Measurements from ENCODE around the gene MBD3L2B.

The MBD3L2B gene

GRCh38 chr19:6983448-6983847 is 37.8 kb downstream of the MBD3L2B start:
- no peak for TF ChIP-seq CTCF (IDR thresholded peaks at IDR 0.05; ENCODE audit: insufficient read depth, low read depth, low read length, missing control alignments)
- H3K4me3 ChIP-seq (ENCODE audit: low read depth, low read length) = no peak overlapping the region
- no peak for DNase-seq (ENCODE audit: low read depth)

DNA sequence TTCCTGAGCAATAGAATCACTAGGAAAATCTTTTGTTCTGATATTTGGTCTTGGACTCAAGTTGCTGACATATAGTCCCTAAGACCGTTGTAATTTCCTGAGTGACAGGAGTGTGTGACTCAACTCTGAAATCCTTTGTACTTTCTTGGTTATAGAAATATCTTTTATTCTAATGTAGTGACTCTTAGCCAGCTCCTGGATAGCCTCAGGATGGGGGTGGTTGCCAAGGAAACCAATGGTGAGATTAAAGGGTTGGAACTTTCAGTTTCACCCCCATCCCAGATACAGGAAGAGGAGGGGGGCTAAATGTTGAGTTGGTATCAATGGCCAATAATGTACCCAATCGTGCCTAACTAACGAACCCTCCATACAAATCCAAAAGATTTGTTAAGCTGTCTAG is 41.8 kb downstream of the MBD3L2B start:
- no peak overlapping the region for H3K4me3 ChIP-seq (ENCODE audit: low read depth, low read length)
- TF ChIP-seq CTCF (IDR thresholded peaks at IDR 0.05; ENCODE audit: insufficient read depth, low read depth, low read length, missing control alignments) = no peak

GRCh38 chr19:6976197-6976596 is 45.0 kb downstream of the MBD3L2B start:
- H3K4me3 ChIP-seq (ENCODE audit: low read depth, low read length) = no peak overlapping the region
- no peak for TF ChIP-seq CTCF (IDR thresholded peaks at IDR 0.05; ENCODE audit: insufficient read depth, low read depth, low read length, missing control alignments)
- DNase-seq (ENCODE audit: low read depth) = no peak

More for the DNA sequence above, 41.8 kb downstream of the MBD3L2B start:
- no peak for DNase-seq (ENCODE audit: low read depth)

- no peak for TF ChIP-seq CTCF (IDR thresholded peaks at IDR 0.05; ENCODE audit: insufficient read depth, low read depth, low read length, missing control alignments)
- H3K4me3 ChIP-seq (ENCODE audit: low read depth, low read length) = no peak overlapping the region
- no peak for DNase-seq (ENCODE audit: low read depth)
Measured at GRCh38 chr19:6971366-6971765, 49.9 kb downstream of the MBD3L2B start.

GRCh38 chr19:6970443-6970842 is 50.8 kb downstream of the MBD3L2B start:
- DNase-seq (ENCODE audit: low read depth) = peak; percentile 19
- TF ChIP-seq CTCF (IDR thresholded peaks at IDR 0.05; ENCODE audit: insufficient read depth, low read depth, low read length, missing control alignments) = no peak
- no peak overlapping the region for H3K4me3 ChIP-seq (ENCODE audit: low read depth, low read length)

DNA sequence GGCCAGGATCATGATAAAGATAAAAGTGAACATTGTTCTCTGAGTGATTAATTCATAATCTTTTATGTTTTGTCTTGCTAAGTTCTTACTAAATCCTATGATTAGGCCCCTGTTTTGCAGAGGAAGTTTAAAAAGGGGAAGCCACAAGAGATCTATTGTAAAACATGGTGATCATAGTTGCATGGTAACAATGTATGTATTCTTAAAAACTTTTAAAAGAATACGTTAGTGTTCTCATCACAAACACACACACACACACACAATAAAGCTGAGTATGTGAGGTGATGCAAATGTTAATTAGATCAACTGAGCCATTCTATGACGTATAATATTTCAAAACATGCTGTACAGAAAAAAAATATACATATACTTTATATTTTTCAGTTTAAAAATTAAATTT is 51.2 kb downstream of the MBD3L2B start:
- H3K4me3 ChIP-seq (ENCODE audit: low read depth, low read length) = no peak overlapping the region
- no peak for TF ChIP-seq CTCF (IDR thresholded peaks at IDR 0.05; ENCODE audit: insufficient read depth, low read depth, low read length, missing control alignments)
- DNase-seq (ENCODE audit: low read depth) = no peak

DNA sequence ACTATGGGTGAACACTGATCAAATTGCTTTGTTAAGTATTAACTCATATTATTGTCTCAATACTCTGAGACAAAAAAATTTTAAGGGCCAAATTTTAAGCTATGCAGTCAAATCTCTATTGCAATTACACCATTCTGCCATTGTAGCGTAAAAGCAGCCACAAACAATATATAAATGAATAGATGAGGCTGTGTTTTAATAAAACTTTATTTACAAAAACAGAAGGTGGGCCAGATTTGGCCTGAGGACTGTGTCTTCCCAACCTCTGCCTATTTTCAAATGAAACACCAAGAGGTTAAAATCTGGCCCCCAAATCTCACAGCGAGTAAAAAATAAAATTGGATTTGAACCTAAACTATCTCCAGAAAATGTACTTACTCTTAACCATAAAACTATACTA is 51.7 kb downstream of the MBD3L2B start:
- DNase-seq (ENCODE audit: low read depth) = no peak
- H3K4me3 ChIP-seq (ENCODE audit: low read depth, low read length) = no peak overlapping the region
- no peak for TF ChIP-seq CTCF (IDR thresholded peaks at IDR 0.05; ENCODE audit: insufficient read depth, low read depth, low read length, missing control alignments)

Data from GM12865 (cell line).